GM13977 (cell line): ENCODE data around the gene JAKMIP3.

Experiments used
- DNase-seq: peaks from one replicate; pipeline ENCODE4 v3.0.0; 2012; ENCODE audit warnings: low spot score
- in situ Hi-C: fragments of 300-500 bp; cut with MboI; formaldehyde crosslinking; loops from one replicate; pipeline ENCODE4 v1.12.0; 2022; ENCODE audit warnings: low sequenced_read_pairs, low pct_unique_long_range_greater_than_20kb, mixed read lengths, inconsistent platforms; ENCODE audit not compliant: unreplicated experiment
- TF ChIP-seq, protein P1 (sequence below): IDR thresholded peaks from 2 replicates; pipeline ENCODE4 v1.5.1; 2012; ENCODE audit warnings: mild to moderate bottlenecking, control low read depth; ENCODE audit not compliant: insufficient read depth; ENCODE audit errors: extremely low read depth, missing control alignments

The JAKMIP3 gene

DNA sequence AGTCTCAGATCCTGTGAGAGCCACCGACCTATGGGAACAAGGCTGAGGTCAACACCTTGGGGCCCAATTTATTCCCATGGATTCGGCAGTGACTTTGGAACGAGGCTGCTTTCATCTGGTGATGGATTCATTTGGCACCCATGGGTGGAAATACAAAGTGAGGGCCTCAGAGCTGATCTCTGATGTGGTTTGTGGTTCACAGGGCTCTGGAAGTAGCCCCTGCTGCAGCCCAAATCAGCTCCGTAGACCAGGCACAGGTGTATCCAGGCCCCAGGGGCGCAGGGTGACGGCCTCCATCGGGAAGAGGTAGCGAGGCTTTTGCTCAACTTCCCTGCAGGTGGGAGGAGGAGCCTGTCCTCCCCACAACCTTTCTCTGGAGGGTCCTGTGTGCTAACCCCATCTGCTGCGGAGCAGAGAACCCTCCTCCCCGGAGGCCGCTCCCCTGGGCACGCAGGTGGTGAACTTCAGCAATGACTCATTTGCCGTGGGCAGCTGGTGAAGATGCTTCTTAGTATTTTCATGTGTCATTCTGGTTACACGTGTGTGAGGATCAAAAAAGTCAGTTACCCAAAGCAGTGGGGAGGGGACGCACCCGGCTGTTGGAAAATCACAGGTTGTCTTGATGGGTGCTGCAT is 7.5 kb upstream of the JAKMIP3 start:
- no peak for DNase-seq
- TF ChIP-seq, protein P1, sequence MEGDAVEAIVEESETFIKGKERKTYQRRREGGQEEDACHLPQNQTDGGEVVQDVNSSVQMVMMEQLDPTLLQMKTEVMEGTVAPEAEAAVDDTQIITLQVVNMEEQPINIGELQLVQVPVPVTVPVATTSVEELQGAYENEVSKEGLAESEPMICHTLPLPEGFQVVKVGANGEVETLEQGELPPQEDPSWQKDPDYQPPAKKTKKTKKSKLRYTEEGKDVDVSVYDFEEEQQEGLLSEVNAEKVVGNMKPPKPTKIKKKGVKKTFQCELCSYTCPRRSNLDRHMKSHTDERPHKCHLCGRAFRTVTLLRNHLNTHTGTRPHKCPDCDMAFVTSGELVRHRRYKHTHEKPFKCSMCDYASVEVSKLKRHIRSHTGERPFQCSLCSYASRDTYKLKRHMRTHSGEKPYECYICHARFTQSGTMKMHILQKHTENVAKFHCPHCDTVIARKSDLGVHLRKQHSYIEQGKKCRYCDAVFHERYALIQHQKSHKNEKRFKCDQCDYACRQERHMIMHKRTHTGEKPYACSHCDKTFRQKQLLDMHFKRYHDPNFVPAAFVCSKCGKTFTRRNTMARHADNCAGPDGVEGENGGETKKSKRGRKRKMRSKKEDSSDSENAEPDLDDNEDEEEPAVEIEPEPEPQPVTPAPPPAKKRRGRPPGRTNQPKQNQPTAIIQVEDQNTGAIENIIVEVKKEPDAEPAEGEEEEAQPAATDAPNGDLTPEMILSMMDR, result no peak
- in situ Hi-C loops, result no loop called here

DNA sequence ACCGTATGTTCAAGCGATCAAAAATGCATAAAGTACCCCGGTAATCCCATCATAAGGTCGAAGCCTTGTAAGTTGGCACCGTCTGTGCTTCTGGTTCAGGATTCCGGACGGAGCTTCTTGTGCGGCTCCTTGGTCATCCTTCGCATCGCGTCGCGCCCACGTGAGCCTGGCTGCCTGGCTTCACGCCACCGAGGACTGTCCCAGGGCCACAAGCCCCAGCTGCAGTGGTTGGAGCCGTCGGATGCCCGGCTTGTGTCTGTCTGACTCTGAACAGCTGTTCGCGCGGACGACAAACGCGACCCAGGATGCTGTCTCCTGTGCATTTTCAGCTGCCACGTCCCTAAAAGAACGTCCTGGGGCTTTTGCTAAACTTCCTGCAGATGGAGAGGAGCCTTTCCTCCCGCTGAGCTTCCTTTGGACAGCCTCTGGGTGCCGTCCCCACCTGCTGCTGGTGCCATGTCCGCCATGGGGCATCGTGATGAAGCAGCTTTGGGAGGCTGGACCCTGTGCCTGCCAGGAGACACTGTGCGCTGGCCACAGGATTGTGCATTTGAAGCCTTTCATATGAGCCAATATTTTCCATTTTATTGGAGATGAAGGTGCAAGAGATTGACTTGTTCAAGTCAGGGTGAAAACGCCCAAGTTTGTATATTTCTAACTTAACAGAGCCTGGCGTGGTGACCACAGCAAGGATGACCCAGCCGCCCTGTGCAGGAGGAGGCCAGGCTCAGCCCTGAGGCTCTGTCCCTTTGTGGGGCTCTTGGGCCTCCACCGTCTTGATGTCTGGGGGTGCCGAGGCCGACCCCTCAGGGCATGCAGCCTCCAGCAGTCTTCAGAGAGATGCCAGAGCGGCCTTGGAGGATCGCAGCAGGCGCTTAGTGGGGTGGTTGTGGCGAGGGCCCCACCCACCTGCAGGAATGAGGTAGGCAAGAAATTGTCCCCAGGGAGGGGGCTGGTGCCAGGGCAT is 6.7 kb upstream of the JAKMIP3 start:
- TF ChIP-seq, protein P1, result no peak
- in situ Hi-C loops, result no loop called here
- no peak for DNase-seq

DNA sequence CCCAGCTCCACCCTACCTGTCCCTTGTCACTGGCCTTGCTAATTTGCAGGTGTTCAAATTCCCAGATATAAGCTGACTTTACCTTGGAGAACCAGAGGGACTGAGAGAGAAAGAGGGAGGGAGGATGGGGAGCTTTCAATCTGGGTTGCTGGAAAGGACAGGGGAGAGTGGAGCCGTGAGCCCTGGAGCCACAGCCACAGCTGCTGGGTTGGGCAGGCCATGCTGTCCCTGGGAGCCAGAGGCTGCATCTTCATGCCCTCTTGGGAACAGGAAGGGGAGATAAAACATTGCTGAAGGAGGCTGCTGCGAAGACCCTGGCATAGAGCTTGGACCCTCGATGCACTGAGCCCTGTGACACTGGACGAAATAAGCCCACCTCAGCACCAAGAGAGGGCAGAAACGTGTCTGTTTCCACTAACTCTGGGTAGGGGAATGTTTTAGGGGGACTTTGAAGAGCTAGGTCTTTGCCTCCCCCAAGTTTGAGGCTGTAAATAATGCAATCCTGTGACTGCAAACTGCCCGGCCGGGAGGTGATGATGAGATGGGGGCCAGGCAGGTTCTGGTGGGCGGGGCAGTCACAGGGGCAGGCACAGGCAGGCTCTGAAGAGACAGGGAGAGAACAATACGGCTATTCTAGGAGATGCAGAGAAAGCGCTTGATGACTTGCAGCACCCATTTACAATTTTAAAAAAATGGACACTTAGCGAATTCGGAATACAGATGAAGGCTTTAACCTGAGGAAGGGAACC is 5.8 kb upstream of the JAKMIP3 start:
- in situ Hi-C loops, result no loop called here
- no peak for DNase-seq
- TF ChIP-seq, protein P1, result no peak

DNA sequence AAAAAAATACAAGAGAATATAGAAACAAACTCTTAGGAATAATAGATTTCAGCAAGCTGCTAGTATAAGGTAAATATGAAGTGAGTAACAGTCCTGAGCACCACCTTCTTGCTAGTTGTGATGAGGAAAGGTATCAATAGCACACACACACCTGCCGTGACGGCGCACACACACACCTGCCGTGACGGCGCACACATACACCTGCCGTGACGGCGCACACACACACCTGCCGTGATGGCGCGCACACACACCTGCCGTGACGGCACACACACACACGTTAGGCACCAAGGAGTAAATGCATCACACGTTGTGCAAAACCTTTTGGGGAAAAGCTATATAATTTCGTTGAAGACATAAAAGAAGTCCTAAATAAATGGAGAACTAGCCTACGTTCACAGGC is 4.7 kb upstream of the JAKMIP3 start:
- in situ Hi-C loops, result no loop called here
- TF ChIP-seq, protein P1, result no peak
- DNase-seq, result no peak

DNA sequence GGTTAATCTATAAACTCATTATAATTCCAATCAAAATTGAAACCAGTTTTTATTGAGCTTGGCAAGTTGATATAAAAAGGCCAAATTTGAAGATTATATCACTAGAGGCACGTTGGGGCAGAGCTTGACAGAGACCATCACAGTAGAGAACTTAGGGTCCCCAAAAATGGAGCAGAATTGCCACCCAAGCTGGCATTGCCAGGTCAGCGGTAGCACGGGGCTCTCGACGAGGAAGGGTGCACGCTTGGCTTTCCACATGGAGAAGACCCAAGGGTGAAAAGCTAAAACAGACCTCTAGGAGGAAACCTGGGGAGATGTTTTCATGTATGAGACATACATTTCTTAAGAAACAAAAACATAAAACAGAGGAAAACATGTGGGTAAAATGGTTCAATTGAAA is 4.3 kb upstream of the JAKMIP3 start:
- no peak for DNase-seq
- in situ Hi-C loops, result no loop called here
- TF ChIP-seq, protein P1, result no peak

DNA sequence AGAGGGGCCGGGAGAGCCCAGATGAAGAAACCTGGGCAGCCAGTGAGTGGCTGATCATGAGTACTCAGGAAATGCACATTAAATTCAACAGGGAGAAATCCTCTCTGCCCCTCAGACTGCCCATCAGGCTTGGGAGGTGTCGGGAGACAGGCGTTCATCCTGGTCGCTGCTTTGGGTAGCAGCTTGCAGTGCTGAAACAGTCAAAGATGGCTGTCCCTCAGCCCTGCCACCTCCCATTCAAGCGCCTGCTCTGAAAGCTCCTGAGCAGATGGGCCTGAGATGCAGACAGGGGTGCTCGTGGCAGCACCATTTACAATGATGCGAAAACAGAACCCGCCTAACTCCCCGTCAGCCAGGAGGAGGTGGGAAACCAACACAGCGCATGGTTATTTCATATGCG is 3.6 kb upstream of the JAKMIP3 start:
- TF ChIP-seq, protein P1, result no peak
- no peak for DNase-seq
- in situ Hi-C loops, result no loop called here
